ENCODE results near the gene SMAD1. TPM values are rescaled to one million over a fixed set of nuclear protein-coding genes. Genes with fewer than 3 reads are reported as not detected.

The SMAD1 gene
- total RNA-seq, 1 donor from 2014 or later: 3.2 TPM

- Mint-ChIP-seq H3K4me1 (ENCODE audit: low read depth) (peaks cover 6% of the 10 kb centered on the region), H3K27me3 (ENCODE audit: insufficient read depth) (peaks cover 27% of the 10 kb centered on the region), H3K9me3 (no peaks in the 10 kb centered on the region), H3K4me3 (peak overlapping the region; percentile 73), H3K27ac (no peak overlapping the region), H3K36me3 (ENCODE audit: low read depth) (no peaks in the 10 kb centered on the region)
- DNase-seq (ENCODE audit: low spot score): no peak
- intact Hi-C loops (cut with micrococcal nuclease): loop anchor here (2.0 to 10.0 kb wide), 6 partner anchors 77 to 1042 kb away; partner anchors contain the start of genes LSM6 and SLC10A7
Measured at GRCh38 chr4:145480257-145480656, 1.4 kb upstream of the SMAD1 start.

- Mint-ChIP-seq H3K4me3 (no peak overlapping the region), H3K27me3 (ENCODE audit: insufficient read depth) (peaks cover 34% of the 10 kb centered on the region), H3K9me3 (no peaks in the 10 kb centered on the region), H3K4me1 (ENCODE audit: low read depth) (peaks cover 8% of the 10 kb centered on the region), H3K27ac (no peak overlapping the region), H3K36me3 (ENCODE audit: low read depth) (no peaks in the 10 kb centered on the region)
- DNase-seq (ENCODE audit: low spot score): no peak
- intact Hi-C loops (cut with micrococcal nuclease): loop anchor here (1.0 to 10.0 kb wide), 14 partner anchors 75 to 1307 kb away; partner anchors contain the start of genes ABCE1, ANAPC10, LSM6 and MMAA
Measured at GRCh38 chr4:145481942-145482208, 222 bp downstream of the SMAD1 start.

GRCh38 chr4:145482209-145483037 lies 770 bp downstream of the SMAD1 start:
- no peaks in the 10 kb centered on the region for H3K36me3 Mint-ChIP-seq (ENCODE audit: low read depth)
- no peak overlapping the region for H3K27ac Mint-ChIP-seq
- DNase-seq (ENCODE audit: low spot score): no peak
- H3K27me3 Mint-ChIP-seq (ENCODE audit: insufficient read depth): peaks cover 36% of the 10 kb centered on the region
- peaks cover 13% of the 10 kb centered on the region for H3K4me1 Mint-ChIP-seq (ENCODE audit: low read depth)
- intact Hi-C loops (cut with micrococcal nuclease): loop anchor here (1.0 to 10.0 kb wide), 12 partner anchors 75 to 1308 kb away; partner anchors contain the start of genes ABCE1, ANAPC10, MMAA and OTUD4
- no peaks in the 10 kb centered on the region for H3K9me3 Mint-ChIP-seq
- H3K4me3 Mint-ChIP-seq: no peak overlapping the region

GRCh38 chr4:145483514-145483913 lies 1.9 kb downstream of the SMAD1 start:
- Mint-ChIP-seq H3K4me1 (ENCODE audit: low read depth) (peaks cover 16% of the 10 kb centered on the region), H3K9me3 (no peaks in the 10 kb centered on the region), H3K36me3 (ENCODE audit: low read depth) (no peaks in the 10 kb centered on the region), H3K27me3 (ENCODE audit: insufficient read depth) (peaks cover 36% of the 10 kb centered on the region), H3K4me3 (no peak overlapping the region), H3K27ac (no peak overlapping the region)
- DNase-seq (ENCODE audit: low spot score): no peak
- intact Hi-C loops (cut with micrococcal nuclease): loop anchor here (2.0 to 10.0 kb wide), 8 partner anchors 74 to 1309 kb away; partner anchors contain the start of genes ABCE1, ANAPC10, SLC10A7 and ZNF827

- Mint-ChIP-seq H3K27me3 (ENCODE audit: insufficient read depth) (peaks cover 30% of the 10 kb centered on the region), H3K36me3 (ENCODE audit: low read depth) (no peaks in the 10 kb centered on the region), H3K27ac (no peak overlapping the region), H3K9me3 (no peaks in the 10 kb centered on the region), H3K4me1 (ENCODE audit: low read depth) (peaks cover 16% of the 10 kb centered on the region), H3K4me3 (no peak overlapping the region)
- intact Hi-C loops (cut with micrococcal nuclease): loop anchor here (5.0 to 10.0 kb wide), 5 partner anchors 73 to 1038 kb away; partner anchors contain the start of gene SLC10A7
- DNase-seq (ENCODE audit: low spot score): no peak
Measured at GRCh38 chr4:145484225-145484846, 2.7 kb downstream of the SMAD1 start.

GRCh38 chr4:145485120-145485519 lies 3.5 kb downstream of the SMAD1 start:
- Mint-ChIP-seq H3K4me3 (no peak overlapping the region), H3K36me3 (ENCODE audit: low read depth) (no peaks in the 10 kb centered on the region), H3K27me3 (ENCODE audit: insufficient read depth) (peaks cover 28% of the 10 kb centered on the region), H3K9me3 (no peaks in the 10 kb centered on the region), H3K27ac (no peak overlapping the region), H3K4me1 (ENCODE audit: low read depth) (peaks cover 16% of the 10 kb centered on the region)
- intact Hi-C loops (cut with micrococcal nuclease): loop anchor here (10.0 kb wide), 1 partner anchor 250 kb away; no protein-coding TSS in a partner anchor
- no peak for DNase-seq (ENCODE audit: low spot score)

- Mint-ChIP-seq H3K4me3 (no peak overlapping the region), H3K9me3 (no peaks in the 10 kb centered on the region), H3K27me3 (ENCODE audit: insufficient read depth) (peaks cover 21% of the 10 kb centered on the region), H3K27ac (no peak overlapping the region), H3K36me3 (ENCODE audit: low read depth) (no peaks in the 10 kb centered on the region), H3K4me1 (ENCODE audit: low read depth) (peaks cover 10% of the 10 kb centered on the region)
- DNase-seq (ENCODE audit: low spot score): no peak
- intact Hi-C loops (cut with micrococcal nuclease): loop anchor here (1.0 to 10.0 kb wide), 5 partner anchors 133 to 343 kb away; partner anchors contain the start of genes MMAA and OTUD4
Measured at GRCh38 chr4:145486603-145487002, 5.0 kb downstream of the SMAD1 start.

- no peaks in the 10 kb centered on the region for H3K36me3 Mint-ChIP-seq (ENCODE audit: low read depth)
- peaks cover 10% of the 10 kb centered on the region for H3K4me1 Mint-ChIP-seq (ENCODE audit: low read depth)
- no peak overlapping the region for H3K4me3 Mint-ChIP-seq
- H3K27ac Mint-ChIP-seq: no peak overlapping the region
- intact Hi-C loops (cut with micrococcal nuclease): loop anchor here (1.0 to 10.0 kb wide), 5 partner anchors 132 to 342 kb away; partner anchors contain the start of genes MMAA and OTUD4
- no peak for DNase-seq (ENCODE audit: low spot score)
- H3K27me3 Mint-ChIP-seq (ENCODE audit: insufficient read depth): peaks cover 23% of the 10 kb centered on the region
- no peaks in the 10 kb centered on the region for H3K9me3 Mint-ChIP-seq
Measured at GRCh38 chr4:145487631-145488030, 6.0 kb downstream of the SMAD1 start.

GRCh38 chr4:145488310-145488709 lies 6.7 kb downstream of the SMAD1 start:
- Mint-ChIP-seq H3K36me3 (ENCODE audit: low read depth) (no peaks in the 10 kb centered on the region), H3K4me1 (ENCODE audit: low read depth) (peaks cover 10% of the 10 kb centered on the region), H3K27me3 (ENCODE audit: insufficient read depth) (peaks cover 23% of the 10 kb centered on the region), H3K27ac (no peak overlapping the region), H3K9me3 (no peaks in the 10 kb centered on the region), H3K4me3 (no peak overlapping the region)
- no peak for DNase-seq (ENCODE audit: low spot score)
- intact Hi-C loops (cut with micrococcal nuclease): loop anchor here (10.0 kb wide), 1 partner anchor 246 kb away; no protein-coding TSS in a partner anchor

- Mint-ChIP-seq H3K27me3 (ENCODE audit: insufficient read depth) (peaks cover 23% of the 10 kb centered on the region), H3K27ac (no peak overlapping the region), H3K4me3 (no peak overlapping the region), H3K9me3 (no peaks in the 10 kb centered on the region), H3K4me1 (ENCODE audit: low read depth) (peaks cover 10% of the 10 kb centered on the region), H3K36me3 (ENCODE audit: low read depth) (no peaks in the 10 kb centered on the region)
- no peak for DNase-seq (ENCODE audit: low spot score)
- intact Hi-C loops (cut with micrococcal nuclease): loop anchor here (10.0 kb wide), 1 partner anchor 245 kb away; no protein-coding TSS in a partner anchor
Measured at GRCh38 chr4:145489556-145489955, 7.9 kb downstream of the SMAD1 start.

GRCh38 chr4:145490361-145490760 lies 8.7 kb downstream of the SMAD1 start:
- DNase-seq (ENCODE audit: low spot score): no peak
- Mint-ChIP-seq H3K27me3 (ENCODE audit: insufficient read depth) (peaks cover 23% of the 10 kb centered on the region), H3K9me3 (no peaks in the 10 kb centered on the region), H3K27ac (no peak overlapping the region), H3K4me3 (no peak overlapping the region), H3K4me1 (ENCODE audit: low read depth) (peaks cover 10% of the 10 kb centered on the region), H3K36me3 (ENCODE audit: low read depth) (no peaks in the 10 kb centered on the region)
- intact Hi-C loops (cut with micrococcal nuclease): no loop called here

GRCh38 chr4:145490796-145491195 lies 9.1 kb downstream of the SMAD1 start:
- H3K27ac Mint-ChIP-seq: no peak overlapping the region
- no peaks in the 10 kb centered on the region for H3K9me3 Mint-ChIP-seq
- no peaks in the 10 kb centered on the region for H3K36me3 Mint-ChIP-seq (ENCODE audit: low read depth)
- no peak for DNase-seq (ENCODE audit: low spot score)
- intact Hi-C loops (cut with micrococcal nuclease): no loop called here
- peaks cover 19% of the 10 kb centered on the region for H3K27me3 Mint-ChIP-seq (ENCODE audit: insufficient read depth)
- peaks cover 10% of the 10 kb centered on the region for H3K4me1 Mint-ChIP-seq (ENCODE audit: low read depth)
- no peak overlapping the region for H3K4me3 Mint-ChIP-seq

- no peak for DNase-seq (ENCODE audit: low spot score)
- no peak overlapping the region for H3K27ac Mint-ChIP-seq
- intact Hi-C loops (cut with micrococcal nuclease): no loop called here
- H3K4me1 Mint-ChIP-seq (ENCODE audit: low read depth): peaks cover 3% of the 10 kb centered on the region
- no peak overlapping the region for H3K4me3 Mint-ChIP-seq
- no peaks in the 10 kb centered on the region for H3K36me3 Mint-ChIP-seq (ENCODE audit: low read depth)
- H3K9me3 Mint-ChIP-seq: no peaks in the 10 kb centered on the region
- peaks cover 8% of the 10 kb centered on the region for H3K27me3 Mint-ChIP-seq (ENCODE audit: insufficient read depth)
Measured at GRCh38 chr4:145492376-145492775, 10.7 kb downstream of the SMAD1 start.
